Ishikawa (cell line): ENCODE measurements around the gene PRDX6.

Experiments
- EGR1 ChIP-seq: IDR thresholded peaks from 2 replicates; pipeline ENCODE4 v1.6.1; 2012
- USF1 ChIP-seq: IDR thresholded peaks from 2 replicates; pipeline ENCODE4 v1.6.1; 2012

- TF ChIP-seq USF1 (no peak), EGR1 (no peak)
Measured at GRCh38 chr1:173432331-173432730, 44.8 kb upstream of the PRDX6 start.
